Measurements from ENCODE around the gene SEZ6L. TPM values are rescaled to one million over a fixed set of nuclear protein-coding genes. Genes with fewer than 3 reads are reported as not detected.

Gene SEZ6L
- under 1 TPM; 0.07 to 0.12 TPM for total RNA-seq

DNA sequence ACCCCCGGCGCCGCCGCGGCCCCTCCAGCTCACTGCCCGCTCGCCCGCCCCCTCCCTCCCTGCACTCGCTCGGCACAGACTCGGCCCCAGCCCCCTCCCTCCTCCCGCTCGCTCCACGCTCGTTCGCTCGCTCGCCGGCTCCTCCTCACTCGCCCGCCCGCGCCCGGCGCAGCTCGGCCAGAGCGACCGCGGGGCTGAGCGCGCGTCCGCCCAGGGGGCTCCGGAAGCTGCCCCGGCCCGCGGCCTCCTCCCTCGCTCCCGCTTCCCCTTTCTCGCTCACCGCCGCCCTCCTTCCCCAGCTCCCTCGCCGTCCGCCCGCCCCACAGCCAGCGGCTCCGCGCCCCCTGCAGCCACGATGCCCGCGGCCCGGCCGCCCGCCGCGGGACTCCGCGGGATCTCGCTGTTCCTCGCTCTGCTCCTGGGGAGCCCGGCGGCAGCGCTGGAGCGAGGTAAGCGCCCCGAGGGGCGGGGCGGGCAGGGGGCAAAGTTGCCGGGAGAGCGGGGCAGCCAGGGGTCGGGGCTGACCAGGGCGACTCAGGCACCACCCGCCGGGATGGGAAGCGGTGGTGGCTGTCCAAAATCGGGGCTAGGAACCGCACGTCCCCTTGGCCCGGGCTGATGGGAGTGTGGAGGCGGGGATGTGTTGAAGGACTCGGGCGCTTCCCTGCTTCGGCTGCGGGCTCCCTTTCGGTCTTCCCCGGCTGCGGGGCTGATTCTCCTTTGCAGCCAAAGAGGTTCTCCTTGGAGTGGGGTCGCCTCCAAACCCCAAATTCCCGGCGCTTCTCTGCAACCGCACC is at the start of gene SEZ6L:
TSS of gene SEZ6L (plus strand) at position 148 of the 797 bp plus-strand sequence. CDS start at position 356, 208 bp downstream.
- no peak for DNase-seq (ENCODE audit: low spot score)
- no peak within 1 kb of the TSS for H3K27ac ChIP-seq

DNA sequence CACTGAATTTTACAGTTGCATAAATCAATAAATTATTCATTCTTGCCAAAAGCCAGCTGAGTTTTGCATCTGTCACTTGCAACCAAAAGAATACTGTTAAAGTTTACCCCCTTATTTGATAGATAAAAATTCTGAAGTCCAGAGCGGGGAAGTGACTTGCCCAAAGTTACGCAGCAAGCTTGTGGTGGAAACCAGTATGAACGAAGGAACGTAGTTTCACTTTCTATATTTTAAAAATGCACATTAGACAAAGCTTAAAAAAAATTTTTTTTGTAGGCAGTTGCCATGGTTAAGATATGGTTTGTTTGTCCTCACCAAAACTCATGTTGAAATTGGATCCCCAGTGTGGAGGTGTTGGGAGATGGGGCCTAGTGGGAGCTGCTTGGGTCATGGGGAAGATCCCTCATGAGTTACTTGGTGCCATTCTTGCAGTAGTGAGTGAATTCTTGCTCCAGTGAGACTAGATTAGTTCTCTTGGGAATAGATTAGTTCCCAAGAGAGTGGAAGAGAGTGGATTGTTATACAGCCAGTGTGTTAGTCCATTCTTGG is 46.3 kb upstream of the SEZ6L start:
- Histone ChIP-seq H3K27ac (no peak overlapping the region), H3K9me3 (no peaks in the 10 kb centered on the region), H3K36me3 (no peaks in the 10 kb centered on the region), H3K27me3 (no peaks in the 10 kb centered on the region), H3K4me3 (no peak overlapping the region), H3K4me1 (no peaks in the 10 kb centered on the region)
- TF ChIP-seq, protein P1, sequence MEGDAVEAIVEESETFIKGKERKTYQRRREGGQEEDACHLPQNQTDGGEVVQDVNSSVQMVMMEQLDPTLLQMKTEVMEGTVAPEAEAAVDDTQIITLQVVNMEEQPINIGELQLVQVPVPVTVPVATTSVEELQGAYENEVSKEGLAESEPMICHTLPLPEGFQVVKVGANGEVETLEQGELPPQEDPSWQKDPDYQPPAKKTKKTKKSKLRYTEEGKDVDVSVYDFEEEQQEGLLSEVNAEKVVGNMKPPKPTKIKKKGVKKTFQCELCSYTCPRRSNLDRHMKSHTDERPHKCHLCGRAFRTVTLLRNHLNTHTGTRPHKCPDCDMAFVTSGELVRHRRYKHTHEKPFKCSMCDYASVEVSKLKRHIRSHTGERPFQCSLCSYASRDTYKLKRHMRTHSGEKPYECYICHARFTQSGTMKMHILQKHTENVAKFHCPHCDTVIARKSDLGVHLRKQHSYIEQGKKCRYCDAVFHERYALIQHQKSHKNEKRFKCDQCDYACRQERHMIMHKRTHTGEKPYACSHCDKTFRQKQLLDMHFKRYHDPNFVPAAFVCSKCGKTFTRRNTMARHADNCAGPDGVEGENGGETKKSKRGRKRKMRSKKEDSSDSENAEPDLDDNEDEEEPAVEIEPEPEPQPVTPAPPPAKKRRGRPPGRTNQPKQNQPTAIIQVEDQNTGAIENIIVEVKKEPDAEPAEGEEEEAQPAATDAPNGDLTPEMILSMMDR (IDR thresholded peaks at IDR 0.05) = no peak
- no peak for DNase-seq (ENCODE audit: low spot score)

More for the DNA sequence above, at the start of gene SEZ6L:
- peak within 1 kb of the TSS; percentile 34 to 53 for H3K4me3 ChIP-seq
- peaks cover 0 to 6% of the 10 kb centered on the region in 2 donors for H3K27me3 ChIP-seq
- TF ChIP-seq, protein P1 (IDR thresholded peaks at IDR 0.05) = no peak
- H3K36me3 ChIP-seq = no peaks in the 10 kb centered on the region
- H3K9me3 ChIP-seq = no peaks in the 10 kb centered on the region
- H3K4me1 ChIP-seq = peaks cover 0 to 21% of the 10 kb centered on the region in 2 donors

DNA sequence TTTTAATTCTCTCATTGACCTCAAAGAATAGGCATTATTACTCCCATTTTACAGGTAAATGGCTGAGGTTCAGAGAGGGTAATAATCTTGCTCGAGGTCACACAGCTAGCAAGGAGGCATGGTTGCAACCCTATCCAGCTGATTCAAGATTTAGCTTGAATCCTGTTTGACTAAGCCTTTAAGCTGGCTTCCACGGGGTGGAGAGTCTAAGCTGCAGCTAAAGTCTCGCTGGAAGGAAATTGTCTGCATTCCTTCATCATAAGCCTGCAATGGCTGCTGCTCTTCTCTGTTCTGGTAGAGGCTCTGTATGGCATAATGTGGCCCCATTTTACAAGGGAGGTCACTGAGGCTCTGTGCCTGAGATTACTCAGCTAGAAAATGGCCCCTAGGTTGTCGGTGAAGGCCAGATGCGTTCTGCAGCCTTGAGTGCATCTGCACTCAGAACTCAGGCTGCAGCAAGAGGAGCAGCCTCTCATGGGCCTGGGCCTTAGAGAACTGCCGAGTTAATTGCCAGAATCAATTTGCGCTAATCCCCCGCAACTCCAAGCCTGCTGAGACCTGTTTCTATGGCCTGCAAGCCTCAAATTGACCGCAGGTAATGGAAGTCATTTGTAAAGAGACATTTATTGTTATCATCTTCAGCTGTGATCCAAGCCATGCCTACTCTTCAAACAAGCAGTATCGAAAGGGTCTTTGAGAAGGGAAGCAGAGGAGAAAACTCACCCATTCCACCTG is 44.1 kb upstream of the SEZ6L start:
- H3K4me3 ChIP-seq = no peak overlapping the region
- H3K4me1 ChIP-seq = no peaks in the 10 kb centered on the region
- DNase-seq (ENCODE audit: low spot score) = no peak
- H3K27ac ChIP-seq = no peak overlapping the region
- H3K9me3 ChIP-seq = no peaks in the 10 kb centered on the region
- no peaks in the 10 kb centered on the region for H3K36me3 ChIP-seq
- no peaks in the 10 kb centered on the region for H3K27me3 ChIP-seq
- TF ChIP-seq, protein P1 (IDR thresholded peaks at IDR 0.05) = no peak

DNA sequence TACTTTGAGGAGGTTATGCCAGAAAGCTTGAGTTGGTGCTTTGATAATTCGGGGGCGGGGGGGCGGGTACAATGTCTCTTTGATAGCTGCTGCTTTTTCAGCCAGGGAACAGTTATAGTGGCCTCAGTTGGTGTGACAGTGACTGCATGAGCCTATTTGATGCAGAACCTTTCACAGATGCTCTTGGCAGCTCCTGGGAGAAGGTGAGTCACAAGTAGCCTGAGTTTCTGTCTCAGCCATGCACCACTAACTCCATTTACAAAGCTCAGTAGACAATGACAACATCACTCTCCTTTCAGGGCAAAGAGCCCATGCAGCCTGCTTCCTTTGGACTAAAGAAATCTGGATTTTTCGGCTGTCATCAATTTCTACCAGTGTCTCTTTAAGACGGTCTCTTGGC is 42.1 kb upstream of the SEZ6L start:
- no peaks in the 10 kb centered on the region for H3K4me1 ChIP-seq

DNA sequence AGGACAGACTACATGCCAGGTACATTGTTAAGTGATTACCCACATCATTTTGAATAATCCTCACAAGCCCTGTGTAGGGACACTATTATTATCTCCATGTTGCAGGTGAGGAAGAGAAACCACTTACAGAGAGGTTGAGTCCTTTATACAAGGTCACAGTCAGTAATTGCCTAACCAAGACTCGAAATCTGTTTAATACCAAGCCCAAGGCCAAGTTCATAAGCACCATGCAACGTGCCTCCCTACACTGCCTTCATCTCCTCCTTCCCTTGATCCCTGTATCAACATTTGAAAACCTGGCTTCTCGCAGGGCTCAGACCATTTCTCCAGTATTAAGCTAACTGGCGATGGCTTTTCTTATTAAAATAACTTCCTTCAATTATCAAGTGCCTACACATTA is 41.7 kb upstream of the SEZ6L start:
- Histone ChIP-seq H3K9me3 (no peaks in the 10 kb centered on the region), H3K36me3 (no peaks in the 10 kb centered on the region), H3K27ac (no peak overlapping the region), H3K4me3 (no peak overlapping the region), H3K4me1 (no peaks in the 10 kb centered on the region), H3K27me3 (no peaks in the 10 kb centered on the region)
- no peak for DNase-seq (ENCODE audit: low spot score)
- TF ChIP-seq, protein P1 (IDR thresholded peaks at IDR 0.05) = no peak

More for the DNA sequence above, 42.1 kb upstream of the SEZ6L start:
- no peak for DNase-seq (ENCODE audit: low spot score)
- Histone ChIP-seq H3K9me3 (no peaks in the 10 kb centered on the region), H3K27ac (no peak overlapping the region), H3K4me3 (no peak overlapping the region), H3K27me3 (no peaks in the 10 kb centered on the region), H3K36me3 (no peaks in the 10 kb centered on the region)
- TF ChIP-seq, protein P1 (IDR thresholded peaks at IDR 0.05) = no peak
